ENCODE results near the gene TMEM178B.
A peak's percentile ranks its signal among the peaks of the same experiment; 100 is the strongest.

The TMEM178B gene

GRCh38 chr7:141042222-141043193 is 31.4 kb upstream of the TMEM178B start:
- DNase-seq (ENCODE audit: low spot score) = no peak
- no peak for TF ChIP-seq CTCF (IDR thresholded peaks at IDR 0.05; ENCODE audit: borderline replicate concordance, control extremely low read depth, extremely low read depth, insufficient read depth, missing control alignments)
- in situ Hi-C loops (cut with MboI; ENCODE audit: low sequenced_read_pairs, unreplicated experiment) = no loop called here

- TF ChIP-seq CTCF (IDR thresholded peaks at IDR 0.05; ENCODE audit: borderline replicate concordance, control extremely low read depth, extremely low read depth, insufficient read depth, missing control alignments) = no peak
- in situ Hi-C loops (cut with MboI; ENCODE audit: low sequenced_read_pairs, unreplicated experiment) = no loop called here
- no peak for DNase-seq (ENCODE audit: low spot score)
These were observed 30.2 kb upstream of the TMEM178B start for GRCh38 chr7:141043616-141044015.

- in situ Hi-C loops (cut with MboI; ENCODE audit: low sequenced_read_pairs, unreplicated experiment) = no loop called here
- no peak for DNase-seq (ENCODE audit: low spot score)
- TF ChIP-seq CTCF (IDR thresholded peaks at IDR 0.05; ENCODE audit: borderline replicate concordance, control extremely low read depth, extremely low read depth, insufficient read depth, missing control alignments) = no peak
These were observed 28.6 kb upstream of the TMEM178B start for GRCh38 chr7:141045126-141045841.

GRCh38 chr7:141045842-141046620 is 27.8 kb upstream of the TMEM178B start:
- TF ChIP-seq CTCF (IDR thresholded peaks at IDR 0.05; ENCODE audit: borderline replicate concordance, control extremely low read depth, extremely low read depth, insufficient read depth, missing control alignments) = no peak
- in situ Hi-C loops (cut with MboI; ENCODE audit: low sequenced_read_pairs, unreplicated experiment) = no loop called here
- no peak for DNase-seq (ENCODE audit: low spot score)

- TF ChIP-seq CTCF (IDR thresholded peaks at IDR 0.05; ENCODE audit: borderline replicate concordance, control extremely low read depth, extremely low read depth, insufficient read depth, missing control alignments) = peak; percentile 4
- no peak for DNase-seq (ENCODE audit: low spot score)
- in situ Hi-C loops (cut with MboI; ENCODE audit: low sequenced_read_pairs, unreplicated experiment) = no loop called here
These were observed 20.2 kb upstream of the TMEM178B start for GRCh38 chr7:141053626-141054025.

- in situ Hi-C loops (cut with MboI; ENCODE audit: low sequenced_read_pairs, unreplicated experiment) = no loop called here
- DNase-seq (ENCODE audit: low spot score) = no peak
- TF ChIP-seq CTCF (IDR thresholded peaks at IDR 0.05; ENCODE audit: borderline replicate concordance, control extremely low read depth, extremely low read depth, insufficient read depth, missing control alignments) = no peak
These were observed 18.7 kb upstream of the TMEM178B start for GRCh38 chr7:141055146-141055545.

Data from GM13976 (cell line).